Middle frontal gyrus (tissue), 1 donor: Measurements from ENCODE around the gene SLAMF9.

ENCODE experiments used
- DNase-seq: peaks from one replicate; pipeline ENCODE4 v3.0.0-alpha.2; 2015; ENCODE audit warnings: low spot score; ENCODE audit errors: extremely low spot score

Gene SLAMF9

GRCh38 chr1:159977364-159978106 lies 23.5 kb upstream of the SLAMF9 start:
- no peak for DNase-seq

GRCh38 chr1:159974350-159974965 lies 20.4 kb upstream of the SLAMF9 start:
- no peak for DNase-seq

- no peak for DNase-seq
Observed at GRCh38 chr1:159973350-159973940, 19.4 kb upstream of the SLAMF9 start.

DNA sequence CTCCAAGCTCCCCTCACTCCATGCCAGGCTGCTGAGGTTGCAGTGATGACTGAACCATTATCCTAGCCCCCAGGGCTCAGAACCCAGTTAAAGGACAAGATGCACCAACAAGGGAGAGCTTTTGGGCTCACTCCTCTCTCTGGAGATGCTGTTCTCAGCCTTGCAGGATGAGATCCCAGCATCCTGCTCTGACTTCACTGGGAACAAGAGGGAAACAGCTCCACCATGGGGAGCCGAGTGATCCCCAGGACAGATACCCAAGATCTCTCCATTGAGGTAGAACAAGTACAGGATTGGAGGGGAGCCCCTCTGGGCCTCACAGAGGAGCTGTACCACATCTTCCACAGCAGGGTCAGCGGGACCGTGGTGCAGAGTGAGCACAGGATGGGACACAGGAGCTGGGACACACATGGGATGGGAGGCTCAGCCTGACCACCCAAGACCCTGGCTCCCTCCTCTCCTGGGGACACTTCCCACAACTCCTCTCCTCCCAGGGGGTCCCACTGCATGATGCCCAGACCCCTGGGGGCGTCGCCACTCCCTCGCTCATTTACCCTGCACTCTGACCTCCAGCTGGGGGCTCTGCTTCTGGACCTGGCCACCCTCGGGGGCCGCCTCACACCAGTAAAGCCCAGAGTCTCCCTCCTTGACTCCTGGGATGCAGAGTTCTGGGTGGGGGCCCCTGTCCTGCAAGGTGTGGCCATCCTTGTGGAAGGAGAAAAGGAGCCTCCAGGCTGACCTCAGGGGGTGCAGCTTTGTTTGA lies 18.6 kb upstream of the SLAMF9 start:
- no peak for DNase-seq

DNA sequence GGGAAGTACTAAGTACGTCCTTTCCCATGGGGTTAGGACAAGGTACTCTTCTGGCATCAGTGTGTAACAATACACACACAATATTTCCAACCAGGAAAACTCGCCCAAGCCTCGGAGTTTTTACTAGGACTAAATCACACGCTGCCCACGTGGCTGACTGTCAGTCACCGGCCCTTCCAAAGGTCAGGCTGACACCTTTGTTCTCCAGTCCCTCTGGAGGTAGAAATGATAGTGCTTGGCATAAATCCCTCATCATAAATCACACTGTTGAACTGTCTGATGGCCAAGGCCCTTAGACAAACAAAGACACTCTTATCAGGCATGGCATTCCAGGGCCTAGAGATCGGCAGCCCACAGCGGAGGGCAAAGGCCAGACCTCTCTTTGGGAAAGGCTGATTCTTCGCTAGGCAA lies 16.9 kb upstream of the SLAMF9 start:
- DNase-seq = no peak

- no peak for DNase-seq
Observed at GRCh38 chr1:159968901-159969300, 14.9 kb upstream of the SLAMF9 start.

DNA sequence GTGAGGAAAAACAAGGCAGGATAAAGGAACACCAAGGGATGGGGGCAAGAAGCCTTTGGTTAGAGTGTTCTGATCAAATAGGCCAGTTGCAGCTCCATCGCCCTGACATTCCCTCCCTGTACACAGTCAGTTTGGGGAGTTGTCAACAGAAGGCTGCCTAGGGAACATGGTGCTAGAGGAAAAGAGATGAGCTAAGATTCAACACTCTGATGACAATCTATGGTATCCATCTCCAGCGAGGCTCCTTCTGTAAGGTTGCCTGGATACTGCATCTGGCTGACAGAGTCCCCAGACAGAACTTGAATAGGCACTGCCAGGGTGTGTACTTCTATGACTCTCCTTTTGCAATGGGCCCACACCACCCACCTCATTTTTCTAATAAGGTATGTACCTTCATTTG lies 11.2 kb upstream of the SLAMF9 start:
- DNase-seq = no peak

GRCh38 chr1:159964144-159964543 lies 10.1 kb upstream of the SLAMF9 start:
- no peak for DNase-seq

DNA sequence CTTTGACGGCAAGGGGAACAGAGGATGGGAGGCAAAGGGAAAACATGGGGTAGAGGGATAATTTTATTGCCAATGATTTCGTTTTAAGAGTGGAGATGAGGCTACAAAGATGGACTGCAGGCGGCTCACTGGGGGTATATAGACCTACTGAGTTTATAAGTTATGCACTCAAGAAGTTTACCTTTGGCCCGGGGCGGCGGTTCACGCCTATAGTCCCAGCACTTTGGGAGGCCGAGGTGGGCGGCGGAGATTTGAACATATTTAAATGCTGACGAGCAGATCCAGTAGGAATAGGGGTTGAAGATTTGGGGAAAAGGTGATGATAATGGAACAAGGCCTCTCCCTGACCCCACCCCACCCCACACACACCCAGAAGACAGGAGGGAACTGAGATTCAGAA lies 8.1 kb upstream of the SLAMF9 start:
- DNase-seq = no peak

GRCh38 chr1:159961636-159962035 lies 7.6 kb upstream of the SLAMF9 start:
- no peak for DNase-seq

GRCh38 chr1:159960721-159961381 lies 6.8 kb upstream of the SLAMF9 start:
- no peak for DNase-seq

DNA sequence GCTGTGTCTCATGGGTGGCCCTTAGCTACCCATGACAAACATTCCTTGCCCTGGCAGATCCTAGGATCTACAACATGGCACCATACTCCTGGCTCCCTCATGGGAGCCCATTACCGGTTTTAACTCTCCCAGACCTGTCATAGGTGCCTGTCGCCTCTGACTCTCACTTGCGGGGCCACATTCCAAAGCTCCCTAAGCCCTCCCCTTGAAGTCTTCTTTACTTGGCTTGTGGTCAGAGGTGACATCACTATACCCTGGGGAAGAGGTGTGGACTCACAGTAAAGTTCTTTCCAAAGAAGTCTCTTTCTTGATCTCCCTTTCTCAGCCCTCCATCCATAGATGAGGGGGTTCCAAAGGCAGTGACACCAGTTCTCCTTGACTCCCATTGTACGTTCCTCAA lies 5.4 kb upstream of the SLAMF9 start:
- DNase-seq = no peak

DNA sequence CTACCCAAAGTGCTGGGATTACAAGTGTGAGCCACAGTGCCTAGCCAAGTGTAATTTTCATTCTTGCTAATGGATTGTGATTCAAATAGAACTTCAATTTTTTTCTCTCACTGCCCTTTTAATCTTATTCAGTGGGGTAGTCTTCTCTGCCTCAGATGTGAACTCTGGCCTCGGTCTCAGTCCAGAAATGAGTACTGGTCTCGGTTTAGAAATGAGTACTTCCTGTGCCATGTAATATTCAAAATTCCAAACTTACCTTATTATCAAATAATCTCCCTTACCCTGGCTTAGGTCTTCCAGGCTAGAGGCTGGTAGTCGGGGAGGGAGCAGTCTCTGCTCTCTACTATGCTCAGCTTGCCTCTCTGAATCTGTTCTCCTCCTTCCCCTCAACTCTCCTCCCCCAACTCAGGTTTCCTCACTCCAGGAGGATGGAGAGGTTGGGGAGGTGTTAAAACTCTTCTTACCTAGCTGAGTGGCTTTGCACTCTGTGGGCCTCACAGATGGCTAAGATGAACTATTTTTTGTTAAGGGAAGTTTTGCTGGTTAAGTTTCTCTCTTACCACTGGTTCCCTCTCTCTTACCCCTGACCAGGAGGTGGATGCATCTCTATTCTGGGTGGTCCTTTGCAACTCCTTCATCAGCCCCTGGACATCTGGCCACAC lies 4.8 kb upstream of the SLAMF9 start:
- DNase-seq = no peak

GRCh38 chr1:159957824-159958268 lies 3.8 kb upstream of the SLAMF9 start:
- no peak for DNase-seq

DNA sequence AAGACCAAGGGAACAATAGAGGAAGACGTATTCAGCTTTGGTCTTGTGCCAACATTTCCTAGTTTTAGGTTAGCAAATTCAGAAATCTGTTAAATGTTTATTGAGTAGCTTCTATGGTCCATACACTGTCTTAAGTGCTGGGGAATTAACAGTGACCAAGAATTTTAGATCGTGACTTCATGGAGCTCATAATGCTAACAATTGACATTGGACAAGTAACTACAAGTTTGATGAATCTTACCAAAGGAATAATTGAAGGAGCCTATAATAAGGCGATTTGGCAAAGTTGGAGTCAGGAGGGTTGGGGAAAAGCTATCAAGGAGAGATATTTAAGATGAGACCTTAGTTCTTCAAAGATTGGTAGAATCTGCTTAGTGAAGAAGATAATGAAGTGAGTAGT lies 1.4 kb upstream of the SLAMF9 start:
- no peak for DNase-seq

DNA sequence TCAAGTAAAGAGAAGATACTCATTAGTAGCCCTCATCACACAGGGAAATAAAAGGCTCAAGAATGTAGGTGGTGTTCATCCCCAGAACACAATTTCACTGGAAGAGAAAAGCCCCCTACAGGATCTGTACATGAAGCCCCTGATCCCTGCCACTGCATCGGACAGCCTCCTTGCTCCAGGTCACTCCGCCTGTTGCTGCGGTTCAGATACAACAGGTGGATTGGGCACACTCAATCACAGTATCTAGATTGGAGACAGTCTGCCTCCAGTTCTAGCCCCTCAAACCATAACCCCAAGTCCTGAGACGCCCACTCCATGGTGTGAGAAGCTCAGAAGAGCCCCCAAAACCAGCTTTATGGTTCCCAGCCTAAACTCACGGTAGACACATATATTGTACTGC lies 1.1 kb downstream of the SLAMF9 start:
- DNase-seq = no peak

- DNase-seq = no peak
Observed at GRCh38 chr1:159951551-159951950, 2.5 kb downstream of the SLAMF9 start.

- no peak for DNase-seq
Observed at GRCh38 chr1:159951016-159951415, 3.0 kb downstream of the SLAMF9 start.

DNA sequence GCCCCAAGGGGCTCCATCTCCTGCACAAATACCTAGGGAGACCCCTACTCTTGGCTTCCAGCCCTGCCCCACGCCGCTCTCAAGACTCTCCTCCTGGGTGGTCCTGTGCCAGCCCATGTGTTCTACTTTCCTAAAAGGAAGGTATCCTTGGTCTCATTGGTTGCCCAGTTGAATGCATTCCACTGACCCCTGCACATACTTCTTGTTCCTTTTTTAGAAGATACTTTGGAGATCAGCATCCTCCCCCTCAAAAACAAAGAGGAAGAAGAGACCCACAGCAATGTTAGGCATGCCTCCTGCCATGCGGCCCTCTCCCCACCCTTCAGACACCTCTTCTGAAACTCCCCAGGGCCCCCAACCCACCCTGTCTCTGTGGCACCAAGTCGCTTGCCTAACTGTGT lies 4.1 kb downstream of the SLAMF9 start:
- DNase-seq = no peak

DNA sequence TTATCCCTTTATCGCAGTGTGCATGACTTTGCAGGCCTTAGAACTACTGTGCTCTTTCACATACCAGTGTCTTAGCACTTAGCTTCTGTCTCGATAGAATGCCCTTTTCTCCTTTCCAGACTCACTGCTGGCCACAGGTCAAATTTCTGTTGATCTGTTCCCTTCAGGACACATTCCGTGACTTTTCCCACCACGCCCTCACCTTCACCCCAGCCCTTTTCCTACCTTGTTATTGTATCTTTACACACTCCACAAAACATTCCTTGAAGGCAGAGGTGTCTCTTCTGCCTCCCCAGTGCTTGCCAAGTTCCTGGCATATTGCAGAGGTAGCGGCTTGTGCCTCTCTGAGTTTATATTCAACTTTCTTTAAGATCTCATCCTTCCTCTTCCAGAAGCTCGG lies 4.9 kb downstream of the SLAMF9 start:
- no peak for DNase-seq

DNA sequence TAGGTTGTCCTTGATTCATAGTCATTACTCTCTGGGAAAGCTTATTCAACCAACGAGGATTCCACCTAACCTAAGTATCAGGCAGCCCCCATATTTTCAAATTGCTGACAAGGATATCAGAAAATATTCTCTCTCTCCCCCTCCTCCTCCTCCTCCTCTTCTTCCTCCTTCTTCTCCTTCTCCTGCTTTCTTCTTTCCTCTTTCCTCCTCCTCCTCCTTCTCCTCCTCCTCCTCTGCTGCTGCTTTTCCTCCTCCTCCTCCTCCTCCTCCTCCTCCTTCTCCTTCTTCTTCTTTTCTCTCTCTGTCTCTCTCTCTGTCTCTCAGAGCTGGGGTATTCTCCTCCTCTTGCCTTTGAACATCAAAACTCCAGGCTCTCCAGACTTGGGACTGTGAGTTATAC lies 6.1 kb downstream of the SLAMF9 start:
- no peak for DNase-seq
